Measurements from ENCODE around the gene PCDHGB4.
"Not testable (repeated sequence)": the region's sequence is repeated elsewhere in the genome, so short reads cannot be mapped to it uniquely, and the experiment has no call there.

Gene PCDHGB4

GRCh38 chr5:141420855-141421488 lies 33.5 kb downstream of the PCDHGB4 start, which contains the start of gene PCDHGA11:
PCDHGA11 (plus strand) TSS chr5:141421051; CDS start chr5:141421228, 177 bp downstream.
- DNase-seq (ENCODE audit: low read depth): peak; percentile 36
- peak within 1 kb of the TSS; percentile 60 for H3K4me3 ChIP-seq (ENCODE audit: low read depth, low read length)

- H3K4me3 ChIP-seq (ENCODE audit: low read depth, low read length): peak overlapping the region; percentile 60
- no peak for DNase-seq (ENCODE audit: low read depth)
Observed at GRCh38 chr5:141421489-141421855, 34.0 kb downstream of the PCDHGB4 start.

- H3K4me3 ChIP-seq (ENCODE audit: low read depth, low read length): no peak overlapping the region
- DNase-seq (ENCODE audit: low read depth): no peak
Observed at GRCh38 chr5:141422742-141423291, 35.3 kb downstream of the PCDHGB4 start.

GRCh38 chr5:141427783-141428426 lies 40.4 kb downstream of the PCDHGB4 start:
- no peak for DNase-seq (ENCODE audit: low read depth)
- no peak overlapping the region for H3K4me3 ChIP-seq (ENCODE audit: low read depth, low read length)

- peak; percentile 85 for DNase-seq (ENCODE audit: low read depth)
- peak within 1 kb of the TSS; percentile 37 for H3K4me3 ChIP-seq (ENCODE audit: low read depth, low read length)
Observed at GRCh38 chr5:141430332-141431113, 43.0 kb downstream of the PCDHGB4 start, which contains the start of gene PCDHGA12. PCDHGA12 (plus strand) TSS chr5:141430507; CDS start chr5:141430760, 253 bp downstream.

- H3K4me3 ChIP-seq (ENCODE audit: low read depth, low read length): peak overlapping the region; percentile 37
- DNase-seq (ENCODE audit: low read depth): no peak
Observed at GRCh38 chr5:141431286-141431685, 43.8 kb downstream of the PCDHGB4 start.

- DNase-seq (ENCODE audit: low read depth); H3K4me3 ChIP-seq (ENCODE audit: low read depth, low read length): not testable (repeated sequence)
Observed at GRCh38 chr5:141432308-141432707, 44.8 kb downstream of the PCDHGB4 start.

GRCh38 chr5:141432726-141433125 lies 45.2 kb downstream of the PCDHGB4 start:
- not testable (repeated sequence) for H3K4me3 ChIP-seq (ENCODE audit: low read depth, low read length); DNase-seq (ENCODE audit: low read depth)

GRCh38 chr5:141434006-141434405 lies 46.5 kb downstream of the PCDHGB4 start:
- H3K4me3 ChIP-seq (ENCODE audit: low read depth, low read length): no peak overlapping the region
- no peak for DNase-seq (ENCODE audit: low read depth)

- H3K4me3 ChIP-seq (ENCODE audit: low read depth, low read length): no peak overlapping the region
- DNase-seq (ENCODE audit: low read depth): no peak
Observed at GRCh38 chr5:141437221-141437620, 49.7 kb downstream of the PCDHGB4 start.

- H3K4me3 ChIP-seq (ENCODE audit: low read depth, low read length): no peak overlapping the region
- no peak for DNase-seq (ENCODE audit: low read depth)
Observed at GRCh38 chr5:141439411-141440141, 52.1 kb downstream of the PCDHGB4 start.

All from skeletal muscle cell (primary cell).